ENCODE data around the gene CCDC60. TPM values are rescaled to one million over a fixed set of nuclear protein-coding genes. Genes with fewer than 3 reads are reported as not detected.

CCDC60 gene
- total RNA-seq, 6 donors from 2014 or later = 0.76 to 12.5 (median 2.3) TPM; not detected in 1

GRCh38 chr12:119544765-119545625, 210.5 kb downstream of the CCDC60 start:
- WGBS, 2 donors = 54 to 57% methylated on average over 9 of the region's 9 CpGs
- H3K27ac ChIP-seq = no peak overlapping the region
- H3K4me3 ChIP-seq = no peak overlapping the region
- H3K9me3 ChIP-seq = no peaks in the 10 kb centered on the region
- ATAC-seq (ENCODE audit: low FRiP score in 2 of 2) (peak; percentile 20 to 83), DNase-seq (peak in 1 of 2 donors; percentile 38)
- TF ChIP-seq POLR2AphosphoS5 (IDR thresholded peaks at IDR 0.05) (no peak), CTCF (IDR thresholded peaks at IDR 0.05) (peak; percentile 63 to 87 (median 82))
- no peaks in the 10 kb centered on the region for H3K4me1 ChIP-seq
- no peaks in the 10 kb centered on the region for H3K36me3 ChIP-seq
- no peaks in the 10 kb centered on the region for H3K27me3 ChIP-seq

- no peaks in the 10 kb centered on the region for H3K4me1 ChIP-seq
- no peaks in the 10 kb centered on the region for H3K27me3 ChIP-seq
- DNase-seq (no peak), ATAC-seq (ENCODE audit: low FRiP score in 2 of 2) (no peak)
- no peak overlapping the region for H3K27ac ChIP-seq
- no peak for TF ChIP-seq POLR2A (IDR thresholded peaks at IDR 0.05)
- no peak for TF ChIP-seq EP300 (IDR thresholded peaks at IDR 0.05)
- TF ChIP-seq CTCF (IDR thresholded peaks at IDR 0.05) = no peak
- TF ChIP-seq POLR2AphosphoS5 (IDR thresholded peaks at IDR 0.05) = no peak
- H3K9me3 ChIP-seq = no peaks in the 10 kb centered on the region
- H3K4me3 ChIP-seq = no peak overlapping the region
- H3K36me3 ChIP-seq = no peaks in the 10 kb centered on the region
Measured at GRCh38 chr12:119546340-119546739, 211.8 kb downstream of the CCDC60 start.

GRCh38 chr12:119547001-119547400, 212.5 kb downstream of the CCDC60 start:
- Histone ChIP-seq H3K27me3 (no peaks in the 10 kb centered on the region), H3K4me3 (no peak overlapping the region), H3K4me1 (no peaks in the 10 kb centered on the region), H3K9me3 (no peaks in the 10 kb centered on the region), H3K27ac (no peak overlapping the region), H3K36me3 (no peaks in the 10 kb centered on the region)
- ATAC-seq (ENCODE audit: low FRiP score in 2 of 2) (no peak), DNase-seq (no peak)
- TF ChIP-seq POLR2A (IDR thresholded peaks at IDR 0.05) = no peak
- TF ChIP-seq EP300 (IDR thresholded peaks at IDR 0.05) = no peak
- no peak for TF ChIP-seq CTCF (IDR thresholded peaks at IDR 0.05)
- no peak for TF ChIP-seq POLR2AphosphoS5 (IDR thresholded peaks at IDR 0.05)
- WGBS, 2 donors = 53 to 62% methylated on average over 1 of the region's 1 CpG

- 29 to 52% methylated on average over 1 of the region's 1 CpG for WGBS, 2 donors
- DNase-seq (no peak), ATAC-seq (ENCODE audit: low FRiP score in 2 of 2) (no peak)
- no peaks in the 10 kb centered on the region for H3K4me1 ChIP-seq
- no peak for TF ChIP-seq EP300 (IDR thresholded peaks at IDR 0.05)
- TF ChIP-seq POLR2A (IDR thresholded peaks at IDR 0.05) = no peak
- TF ChIP-seq POLR2AphosphoS5 (IDR thresholded peaks at IDR 0.05) = no peak
- no peak for TF ChIP-seq CTCF (IDR thresholded peaks at IDR 0.05)
- H3K27me3 ChIP-seq = no peaks in the 10 kb centered on the region
- H3K27ac ChIP-seq = no peak overlapping the region
- H3K36me3 ChIP-seq = no peaks in the 10 kb centered on the region
- H3K9me3 ChIP-seq = no peaks in the 10 kb centered on the region
- H3K4me3 ChIP-seq = no peak overlapping the region
Measured at GRCh38 chr12:119556854-119557253, 222.3 kb downstream of the CCDC60 start.

- DNase-seq (no peak), ATAC-seq (ENCODE audit: low FRiP score in 2 of 2) (no peak)
- TF ChIP-seq EP300 (IDR thresholded peaks at IDR 0.05) (no peak), CTCF (IDR thresholded peaks at IDR 0.05) (no peak), POLR2AphosphoS5 (IDR thresholded peaks at IDR 0.05) (no peak), POLR2A (IDR thresholded peaks at IDR 0.05) (no peak)
- Histone ChIP-seq H3K36me3 (no peaks in the 10 kb centered on the region), H3K27ac (no peak overlapping the region), H3K27me3 (no peaks in the 10 kb centered on the region), H3K4me3 (no peak overlapping the region), H3K9me3 (no peaks in the 10 kb centered on the region), H3K4me1 (no peaks in the 10 kb centered on the region)
- 91 to 95% methylated on average over 3 of the region's 3 CpGs for WGBS, 2 donors
Measured at GRCh38 chr12:119565404-119565803, 230.9 kb downstream of the CCDC60 start.
